ENCODE measurements around the gene TMEM218.

The TMEM218 gene

GRCh38 chr11:125111343-125112207 lies at the start of gene TMEM218:
TSS of gene TMEM218 (minus strand) at chr11:125111626. CDS start at chr11:125102241, 9,385 bp downstream.
- H3K4me3 ChIP-seq (ENCODE audit: low read depth, low read length) = peak within 1 kb of the TSS; percentile 96
- no peak for TF ChIP-seq CTCF (IDR thresholded peaks at IDR 0.05; ENCODE audit: control insufficient read depth, extremely low read depth, insufficient read depth)
- DNase-seq (ENCODE audit: low read depth) = peak; percentile 99

- peak; percentile 29 for TF ChIP-seq CTCF (IDR thresholded peaks at IDR 0.05; ENCODE audit: control insufficient read depth, extremely low read depth, insufficient read depth)
- no peak for DNase-seq (ENCODE audit: low read depth)
Observed at GRCh38 chr11:125157953-125158680, 46.7 kb upstream of the TMEM218 start.

GRCh38 chr11:125157118-125157733 lies 45.8 kb upstream of the TMEM218 start:
- H3K4me3 ChIP-seq (ENCODE audit: low read depth, low read length) = no peak overlapping the region
- no peak for TF ChIP-seq CTCF (IDR thresholded peaks at IDR 0.05; ENCODE audit: control insufficient read depth, extremely low read depth, insufficient read depth)
- DNase-seq (ENCODE audit: low read depth) = no peak

More at GRCh38 chr11:125157953-125158680, 46.7 kb upstream of the TMEM218 start:
- no peak overlapping the region for H3K4me3 ChIP-seq (ENCODE audit: low read depth, low read length)

GRCh38 chr11:125156346-125157117 lies 45.1 kb upstream of the TMEM218 start:
- TF ChIP-seq CTCF (IDR thresholded peaks at IDR 0.05; ENCODE audit: control insufficient read depth, extremely low read depth, insufficient read depth) = no peak
- DNase-seq (ENCODE audit: low read depth) = no peak
- no peak overlapping the region for H3K4me3 ChIP-seq (ENCODE audit: low read depth, low read length)

- no peak overlapping the region for H3K4me3 ChIP-seq (ENCODE audit: low read depth, low read length)
- no peak for DNase-seq (ENCODE audit: low read depth)
Observed at GRCh38 chr11:125155767-125156166, 44.3 kb upstream of the TMEM218 start.

More at GRCh38 chr11:125155767-125156166, 44.3 kb upstream of the TMEM218 start:
- no peak for TF ChIP-seq CTCF (IDR thresholded peaks at IDR 0.05; ENCODE audit: control insufficient read depth, extremely low read depth, insufficient read depth)
